Measurements from ENCODE around the gene MAP4K3. TPM values are rescaled to one million over a fixed set of nuclear protein-coding genes. Genes with fewer than 3 reads are reported as not detected.

The MAP4K3 gene
- total and polyA plus RNA-seq, 10 of the 15 experiments (the other 5 are each of a cell fraction or from before 2014, with no cell fraction given) = 0.04 to 0.95 (median 0.21) TPM; not detected in 1

- no peak for ATAC-seq
- Histone ChIP-seq H3K27ac (ENCODE audit: control insufficient read depth, insufficient read depth) (no peak overlapping the region), H4K20me1 (ENCODE audit: control insufficient read depth, insufficient read depth) (no peaks in the 10 kb centered on the region), H2AFZ (ENCODE audit: control insufficient read depth, low read depth, low read length) (no peak overlapping the region), H3K27me3 (replicated peaks in 1 of 2; ENCODE audit: control insufficient read depth in 2 of 2, insufficient read depth in 2 of 2, low read length in 1 of 2) (no peaks in the 10 kb centered on the region), H3K79me2 (ENCODE audit: control insufficient read depth, insufficient read depth, low read length) (no peaks in the 10 kb centered on the region), H3K4me1 (ENCODE audit: control insufficient read depth, insufficient read depth, low read length) (no peaks in the 10 kb centered on the region), H3K36me3 (ENCODE audit: control insufficient read depth in 2 of 2, insufficient read depth in 2 of 2, low read length in 1 of 2) (no peaks in the 10 kb centered on the region), H3K9ac (ENCODE audit: control insufficient read depth, insufficient read depth, low read length) (no peak overlapping the region), H3K4me2 (ENCODE audit: control insufficient read depth, insufficient read depth) (no peak overlapping the region), H3K4me3 (no peak overlapping the region), H3K9me3 (replicated peaks; ENCODE audit: control insufficient read depth, insufficient read depth, low read length) (no peaks in the 10 kb centered on the region)
- ChIA-PET CTCF (no interaction called here), SMC1A (ENCODE audit: uncharacterized antibody, unreplicated experiment) (no interaction called here), POLR2A (no interaction called here), RAD21 (ENCODE audit: unreplicated experiment) (no interaction called here)
- intact Hi-C loops (cut with micrococcal nuclease; ENCODE audit: unreplicated experiment) = no loop called here
- in situ Hi-C loops (cut with MboI) = no loop called here
- no peak for FAIRE-seq
- TF ChIP-seq GABPA (IDR thresholded peaks at IDR 0.05; ENCODE audit: low read depth) = no peak
- no peak for TF ChIP-seq SRF (IDR thresholded peaks at IDR 0.05; ENCODE audit: low read depth in 2 of 2, low read length in 2 of 2)
- no peak for TF ChIP-seq POLR2AphosphoS5 (IDR thresholded peaks at IDR 0.05; ENCODE audit: low read length)
- TF ChIP-seq NFXL1 (IDR thresholded peaks at IDR 0.05; ENCODE audit: borderline replicate concordance) = no peak
- TF ChIP-seq RB1 (IDR thresholded peaks at IDR 0.05; ENCODE audit: borderline replicate concordance) = no peak
- TF ChIP-seq RUNX3 (IDR thresholded peaks at IDR 0.05; ENCODE audit: low read length) = no peak
- TF ChIP-seq MAX (IDR thresholded peaks at IDR 0.05; ENCODE audit: low read depth, low read length) = no peak
- no peak for TF ChIP-seq CREB1 (IDR thresholded peaks at IDR 0.05; ENCODE audit: low read depth)
- TF ChIP-seq RELB (IDR thresholded peaks at IDR 0.05; ENCODE audit: low read depth) = no peak
- TF ChIP-seq BACH1 (IDR thresholded peaks at IDR 0.05; ENCODE audit: borderline replicate concordance) = no peak
- no peak for TF ChIP-seq MLLT1 (IDR thresholded peaks at IDR 0.05)
- no peak for TF ChIP-seq ZNF207 (IDR thresholded peaks at IDR 0.05; ENCODE audit: borderline replicate concordance)
- TF ChIP-seq NR2C1 (IDR thresholded peaks at IDR 0.05) = no peak
- TF ChIP-seq E4F1 (IDR thresholded peaks at IDR 0.05; ENCODE audit: borderline replicate concordance, partially characterized antibody) = no peak
- 2% methylated on average over 4 of the region's 4 CpGs for WGBS (ENCODE audit: insufficient coverage, insufficient replicate concordance, low lambda C conversion rate, missing lambda C conversion rate)
- BruUV-seq (replicated peaks) = no TSS peak
- no peak for DNase-seq (ENCODE audit: low read depth, low spot score)
These were observed 219.9 kb downstream of the MAP4K3 start for GRCh38 chr2:39217192-39217550.
